K562 (cell line): ENCODE data around the gene NOM1. TPM values are rescaled to one million over a fixed set of nuclear protein-coding genes. Genes with fewer than 3 reads are reported as not detected.
"Not testable (repeated sequence)": the region's sequence is repeated elsewhere in the genome, so short reads cannot be mapped to it uniquely, and the experiment has no call there.

Source experiments
- ATAC-seq: fragments of 200-7000 bp; cut with Tn5 transposase; 3 replicates; pipeline ENCODE4 v1.9.1; 2020; ENCODE audit warnings: moderate library complexity
- BruUV-seq: library from RNA; stranded (reverse); fragments of 400-500 nt; replicated peaks from 2 replicates; lab custom pipeline; 2021; lab: Mats Ljungman, UMichigan
- CTCF ChIA-PET: fragments of 300-600 bp; formaldehyde crosslinking; extraction: SDS; loops from one replicate; lab custom pipeline; 2021; ENCODE audit warnings: low intra/inter-chr PET ratio; lab: Yijun Ruan, JAX
- POLR2A ChIA-PET: fragments of 300-600, 350-650 bp; sonication (Branson Sonifier 250); formaldehyde crosslinking; extraction: SDS; loops from one replicate; lab custom pipeline; 2021; ENCODE audit warnings: antibody characterized with exemption, inconsistent platforms; lab: Yijun Ruan, JAX
- DNase-seq, 4 experiments: peaks; one replicate each; pipeline versions ENCODE4 v3.0.0 to v3.0.0-alpha.2; 2011 to 2018; ENCODE audit warnings: low spot score in 3 of 4, mixed read lengths in 3 of 4; ENCODE audit errors: extremely low read depth in 1 of 4
- FAIRE-seq: peaks from 2 replicates; lab custom pipeline; 2011; peaks lifted over from hg19 to GRCh38; lab: Jason Lieb, UNC
- H2AFZ ChIP-seq: 2 replicates; pipeline ENCODE4 v1.6.0; 2011; ENCODE audit warnings: low read depth, low read length, control low read depth, inconsistent platforms
- H3K27ac ChIP-seq: fragments of 200-600 bp; 3 replicates; pipeline ENCODE4 v1.8.0; 2011; ENCODE audit warnings: low read depth, mild to moderate bottlenecking, control low read depth, inconsistent platforms, low read length, moderate library complexity, mixed read lengths; ENCODE audit errors: extremely low read depth
- H3K27me3 ChIP-seq, 2 experiments: fragments of 300-600 bp in 1 of 2; 2 replicates in 1 of 2; 3 replicates in 1 of 2; pipeline versions ENCODE4 v1.6.0 to v1.8.0; 2011; ENCODE audit warnings: inconsistent platforms in 2 of 2, low read length in 2 of 2, mild to moderate bottlenecking in 1 of 2, mixed read lengths in 1 of 2, moderate library complexity in 1 of 2; ENCODE audit not compliant: control insufficient read depth in 2 of 2, insufficient read depth in 2 of 2
- H3K36me3 ChIP-seq: fragments of 300-600 bp; 3 replicates; pipeline ENCODE4 v1.8.0; 2011; ENCODE audit warnings: mild to moderate bottlenecking, low read length, inconsistent platforms; ENCODE audit not compliant: control insufficient read depth, insufficient read depth
- H3K4me1 ChIP-seq, 2 experiments: fragments of 200-600 bp in 1 of 2; replicated peaks in 1 of 2; 2 replicates in 1 of 2; 3 replicates in 1 of 2; pipeline versions ENCODE4 v1.5.1 to v1.8.0; 2011; ENCODE audit warnings: inconsistent platforms in 2 of 2, low read length in 2 of 2, mild to moderate bottlenecking in 1 of 2, mixed read lengths in 1 of 2, moderate library complexity in 1 of 2; ENCODE audit not compliant: control insufficient read depth in 2 of 2, insufficient read depth in 2 of 2
- H3K4me2 ChIP-seq: 2 replicates; pipeline ENCODE4 v1.6.1; 2011; ENCODE audit warnings: low read length, control low read depth, inconsistent platforms, mixed read lengths; ENCODE audit not compliant: insufficient read depth
- H3K4me3 ChIP-seq: fragments of 200-600 bp; sonication (generic), shearing (Covaris generic); 2 replicates; pipeline ENCODE4 v1.5.1; 2016; ENCODE audit warnings: control low read depth, inconsistent platforms
- H3K79me2 ChIP-seq: fragments of 200-600 bp; 3 replicates; pipeline ENCODE4 v1.8.0; 2011; ENCODE audit warnings: low read length, inconsistent platforms; ENCODE audit not compliant: control insufficient read depth, insufficient read depth
- H3K9ac ChIP-seq, 2 experiments: 2 replicates each; pipeline versions ENCODE4 v1.6.0 to v1.6.1; 2011; ENCODE audit warnings: low read depth in 2 of 2, low read length in 2 of 2, control low read depth in 1 of 2, inconsistent platforms in 1 of 2, mild to moderate bottlenecking in 1 of 2, mixed read lengths in 1 of 2; ENCODE audit not compliant: insufficient read depth in 1 of 2
- H3K9me1 ChIP-seq: one replicate; pipeline ENCODE4 v1.6.0; 2011; ENCODE audit warnings: inconsistent platforms, mild to moderate bottlenecking, low read length, moderate library complexity; ENCODE audit not compliant: control insufficient read depth, insufficient read depth
- H3K9me3 ChIP-seq: replicated peaks from 2 replicates; pipeline ENCODE4 v1.5.1; 2011; ENCODE audit warnings: low read depth, low read length, inconsistent platforms; ENCODE audit not compliant: control insufficient read depth, insufficient read depth
- H4K20me1 ChIP-seq: replicated peaks from 2 replicates; pipeline ENCODE4 v1.6.1; 2011; ENCODE audit warnings: low read length, inconsistent platforms, mixed read lengths; ENCODE audit not compliant: control insufficient read depth, insufficient read depth
- ARID1B ChIP-seq: fragments of 450-650 bp; IDR thresholded peaks from 2 replicates; pipeline ENCODE4 v1.6.1; 2016; ENCODE audit warnings: antibody characterized with exemption, mild to moderate bottlenecking, inconsistent platforms
- C11orf30 ChIP-seq: fragments of 450-650 bp; IDR thresholded peaks from 2 replicates; pipeline ENCODE4 v1.6.1; 2016; ENCODE audit warnings: low read depth, mild to moderate bottlenecking
- CC2D1A ChIP-seq: fragments of 450-650 bp; IDR thresholded peaks from 2 replicates; pipeline ENCODE4 v1.6.1; 2017; ENCODE audit warnings: mild to moderate bottlenecking
- CEBPG ChIP-seq, 3 experiments: fragments of 200-800 bp in 1 of 3; sonication (Bioruptor generic) in 1 of 3; sonication (generic) in 1 of 3; formaldehyde crosslinking in 1 of 3; IDR thresholded peaks in 2 of 3; conservative IDR thresholded peaks in 1 of 3; 2 replicates each; pipeline versions ENCODE4 v1.6.1 to v1.8.0; 2016 to 2022; ENCODE audit warnings: missing compliant biosample characterization in 2 of 3, missing genetic modification characterization in 2 of 3, mild to moderate bottlenecking in 1 of 3, missing genetic modification reagents in 1 of 3
- DPF2 ChIP-seq: fragments of 450-650 bp; IDR thresholded peaks from 2 replicates; pipeline ENCODE4 v1.6.1; 2016
- EGR1 ChIP-seq: fragments of 450-650 bp; conservative IDR thresholded peaks from 2 replicates; pipeline ENCODE4 v1.6.1; 2017; ENCODE audit warnings: mild to moderate bottlenecking
- FOSL1 ChIP-seq: fragments of 200-800 bp; sonication (Bioruptor generic); conservative IDR thresholded peaks from 2 replicates; pipeline ENCODE4 v1.6.1; 2016; ENCODE audit warnings: missing genetic modification characterization, missing compliant biosample characterization
- JUND ChIP-seq, 2 experiments: IDR thresholded peaks; 2 replicates in 1 of 2; 3 replicates in 1 of 2; pipeline ENCODE4 v1.6.1; 2011; ENCODE audit warnings: borderline replicate concordance in 2 of 2, low read depth in 2 of 2, low read length in 2 of 2, improper control_type of control experiment in 1 of 2, missing biosample characterization in 1 of 2, missing genetic modification characterization in 1 of 2, missing genetic modification reagents in 1 of 2
- KDM1A ChIP-seq, 2 experiments: fragments of 450-650 bp; IDR thresholded peaks; 2 replicates each; pipeline ENCODE4 v1.6.1; 2016; ENCODE audit warnings: mild to moderate bottlenecking in 2 of 2
- MEIS2 ChIP-seq: fragments of 450-650 bp; IDR thresholded peaks from 2 replicates; pipeline ENCODE4 v1.6.1; 2014; ENCODE audit warnings: mild to moderate bottlenecking; ENCODE audit not compliant: partially characterized antibody
- NFE2 ChIP-seq: IDR thresholded peaks from 2 replicates; pipeline ENCODE4 v1.6.1; 2014; ENCODE audit warnings: antibody characterized with exemption, low read depth
- NR2C1 ChIP-seq, 2 experiments: fragments of 450-650 bp; IDR thresholded peaks; 2 replicates each; pipeline ENCODE4 v1.6.1; 2017; ENCODE audit warnings: mild to moderate bottlenecking in 2 of 2, antibody characterized with exemption in 1 of 2, inconsistent platforms in 1 of 2, missing compliant biosample characterization in 1 of 2, missing genetic modification characterization in 1 of 2
- SMARCA4 ChIP-seq: fragments of 450-650 bp; IDR thresholded peaks from 2 replicates; pipeline ENCODE4 v1.6.1; 2016
- TRIM24 ChIP-seq, 2 experiments: fragments of 450-650 bp; IDR thresholded peaks; 2 replicates each; pipeline ENCODE4 v1.6.1; 2016
- WGBS: fragments of 100-300 bp; shearing (Covaris generic); methylation state at CpG from one replicate; pipeline ENCODE4 v1.1.6; 2016; ENCODE audit warnings: low coverage, mixed read lengths; ENCODE audit not compliant: insufficient coverage; ENCODE audit errors: missing lambda C conversion rate; 5-methylcytosine and 5-hydroxymethylcytosine counted together
- in situ Hi-C: fragments of 300-500 bp; cut with MboI; formaldehyde crosslinking; loops from 4 replicates; pipeline ENCODE4 v1.15.0; 2018; ENCODE audit warnings: inconsistent platforms, mixed read lengths
- intact Hi-C: fragments of 100-400 bp; cut with micrococcal nuclease; formaldehyde crosslinking; loops from 2 replicates; pipeline ENCODE4 v1.14.2; 2022
- polyA plus RNA-seq, 8 experiments: library from polyadenylated mRNA; depleted of rRNA in 4 of 8; stranded (reverse) in 5 of 8; unstranded in 3 of 8; fragments of >200 nt; fragmentation: Nextera tagmentation in 2 of 8; fragmentation: Illumina TruSeq in 1 of 8; extraction: Ambion mirVana in 2 of 8; extraction: Trizol in 1 of 8; gene quantifications; 2 replicates each; pipeline versions ENCODE4 v1.2.1 to v1.2.3, GENCODE V29; 2011 to 2014; ENCODE audit warnings: inconsistent platforms in 1 of 8, missing spikeins in 1 of 8
- total RNA-seq, 7 experiments: library from RNA; depleted of rRNA in 6 of 7; stranded (reverse); fragments of >200 nt in 6 of 7; fragmentation: Illumina TruSeq in 2 of 7; extraction: Trizol in 2 of 7; gene quantifications; 2 replicates each; pipeline versions ENCODE4 v1.2.1 to v1.2.3, GENCODE V29; 2011 to 2021; ENCODE audit warnings: low replicate concordance in 1 of 7
- TF ChIP-seq, protein P1 (sequence below), 2 experiments: fragments of 450-650 bp in 1 of 2; sonication (generic) in 1 of 2; formaldehyde crosslinking in 1 of 2; IDR thresholded peaks in 1 of 2; conservative IDR thresholded peaks in 1 of 2; 2 replicates each; pipeline versions ENCODE4 v1.6.1 to v1.8.1; 2016 to 2023; ENCODE audit warnings: mild to moderate bottlenecking in 2 of 2, moderate library complexity in 2 of 2, inconsistent platforms in 1 of 2, missing genetic modification reagents in 1 of 2

Gene NOM1
- total and polyA plus RNA-seq, 9 of the 15 experiments (the other 6 are each of a cell fraction or from before 2014, with no cell fraction given): 6.8 to 47.3 (median 37.4) TPM

- CTCF ChIA-PET; H4K20me1 ChIP-seq; H3K9me3 ChIP-seq; H3K27ac ChIP-seq; H3K36me3 ChIP-seq; ATAC-seq; H3K79me2 ChIP-seq; H3K4me3 ChIP-seq; H3K4me2 ChIP-seq; H3K27me3 ChIP-seq; in situ Hi-C loops; FAIRE-seq; H3K9me1 ChIP-seq; DNase-seq; BruUV-seq; H3K9ac ChIP-seq; TF ChIP-seq CEBPG (CRISPR knock-in tag; IDR thresholded peaks at IDR 0.05); JUND (tag; IDR thresholded peaks at IDR 0.05; ENCODE audit: borderline replicate concordance, low read depth, low read length): not testable (repeated sequence)
- intact Hi-C loops: loop anchor here (10.0 kb wide), 2 partner anchors 155 to 235 kb away; partner anchors contain the start of gene UBE3C
- peak overlapping the region; percentile 33; the same call in 1 of the 2 replicates for H2AFZ ChIP-seq
- H3K4me1 ChIP-seq: peaks cover 6 to 19% of the 10 kb centered on the region in 2 experiments; a peak in 3 of 5 replicates
- POLR2A ChIA-PET: interaction anchor here (0.6 kb wide), 2 partner anchors 262 to 1551 kb away, joined by 3 read pairs; no protein-coding TSS in a partner anchor
- TF ChIP-seq C11orf30 (0 out of 2 replicates have a peak, but pooled peaks have one; percentile 11), CEBPG (tag; conservative IDR thresholded peaks at IDR 0.05 in 1 of 2, IDR thresholded peaks at IDR 0.05 in 1 of 2) (0 out of 4 replicates have a peak, but pooled peaks of 1 of the 2 experiments have one; percentile 16), CC2D1A (peak; percentile 52; the same call in 1 of the 2 replicates), DPF2 (0 out of 2 replicates have a peak, but pooled peaks have one; percentile 42), FOSL1 (tag) (0 out of 2 replicates have a peak, but pooled peaks have one; percentile 31), NFE2 (0 out of 2 replicates have a peak, but pooled peaks have one; percentile 3), MEIS2 (peak; percentile 35), KDM1A (IDR thresholded peaks at IDR 0.05) (peak; percentile 60 to 76; a peak in 3 of 4 replicates), ARID1B (peak; percentile 29; the same call in 1 of the 2 replicates), TRIM24 (IDR thresholded peaks at IDR 0.05) (peak; percentile 22 to 43; a peak in 1 of 4 replicates), NR2C1 (IDR thresholded peaks at IDR 0.05) (0 out of 2 replicates have a peak, but pooled peaks have one; percentile 17), NR2C1 (tag; IDR thresholded peaks at IDR 0.05) (peak; percentile 11; the same call in 1 of the 2 replicates), EGR1 (peak; percentile 75), JUND (IDR thresholded peaks at IDR 0.05; ENCODE audit: borderline replicate concordance, low read depth, low read length) (peak; percentile 29; the same call in 1 of the 2 replicates), SMARCA4 (0 out of 2 replicates have a peak, but pooled peaks have one; percentile 20)
- TF ChIP-seq, protein P1, sequence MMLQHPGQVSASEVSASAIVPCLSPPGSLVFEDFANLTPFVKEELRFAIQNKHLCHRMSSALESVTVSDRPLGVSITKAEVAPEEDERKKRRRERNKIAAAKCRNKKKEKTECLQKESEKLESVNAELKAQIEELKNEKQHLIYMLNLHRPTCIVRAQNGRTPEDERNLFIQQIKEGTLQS (IDR thresholded peaks at IDR 0.05): peak; percentile 87
- TF ChIP-seq, protein P1 (CRISPR knock-in tag; conservative IDR thresholded peaks at IDR 0.05): not testable (repeated sequence)
- WGBS: 43% methylated on average over 9 of the region's 9 CpGs
Observed at GRCh38 chr7:156900093-156900492, 49.4 kb upstream of the NOM1 start.
